ENCODE results near the gene DCTN4. TPM values are rescaled to one million over a fixed set of nuclear protein-coding genes. Genes with fewer than 3 reads are reported as not detected.

Gene DCTN4
- total RNA-seq (ENCODE audit: unreplicated experiment): 92.1 TPM
- long read RNA-seq, partial matches to known transcripts: 7 of 12 reads
- long read RNA-seq, other reads (novel, unspliced or antisense): 4 of 12 reads

DNA sequence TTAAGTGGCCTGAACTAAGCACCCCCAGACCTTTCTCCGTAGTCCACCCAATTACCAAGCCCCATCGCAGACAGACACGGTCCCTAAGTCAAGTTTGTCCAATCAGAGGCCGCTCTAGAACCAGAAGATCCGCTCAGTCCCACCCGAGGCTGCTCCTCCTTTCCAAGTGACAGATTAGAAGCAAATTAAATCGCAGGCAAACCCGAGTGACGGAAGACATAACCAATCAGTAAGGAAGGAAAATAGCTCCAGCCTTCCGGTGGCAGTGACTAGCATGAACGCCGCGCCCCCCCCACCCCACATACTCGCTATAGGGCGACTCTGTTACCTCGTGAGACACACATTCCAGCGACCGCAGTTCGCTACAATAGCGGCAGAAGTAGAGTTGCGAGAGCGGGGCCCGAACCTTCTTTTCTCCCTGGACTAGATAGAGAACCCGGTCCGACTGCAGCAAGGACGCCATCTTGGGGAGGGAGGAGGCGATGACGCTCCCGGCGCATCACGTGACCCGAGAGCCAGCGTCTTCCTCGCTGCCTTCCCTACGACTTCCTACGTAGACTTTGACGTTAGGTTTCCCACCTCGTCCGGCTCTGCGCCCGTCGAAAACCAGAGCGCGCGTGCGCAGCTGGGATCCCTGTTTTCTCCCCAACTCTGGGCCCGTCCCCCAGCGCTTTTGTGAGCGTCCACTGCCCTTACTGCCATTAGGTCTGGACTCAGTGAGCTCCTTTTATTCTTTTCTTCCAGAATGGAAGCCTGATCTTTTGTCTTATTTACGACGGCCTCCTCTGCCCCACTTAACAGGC lies at the start of gene DCTN4:
TSS of gene DCTN4 (minus strand) at position 487 of the 803 bp plus-strand sequence. CDS start at position 463, 24 bp downstream.
- Mint-ChIP-seq H3K9me3 (ENCODE audit: unreplicated experiment) (no peaks in the 10 kb centered on the region), H3K4me1 (ENCODE audit: low read depth, unreplicated experiment) (peaks cover 4% of the 10 kb centered on the region), H3K27me3 (ENCODE audit: unreplicated experiment) (no peaks in the 10 kb centered on the region)

DNA sequence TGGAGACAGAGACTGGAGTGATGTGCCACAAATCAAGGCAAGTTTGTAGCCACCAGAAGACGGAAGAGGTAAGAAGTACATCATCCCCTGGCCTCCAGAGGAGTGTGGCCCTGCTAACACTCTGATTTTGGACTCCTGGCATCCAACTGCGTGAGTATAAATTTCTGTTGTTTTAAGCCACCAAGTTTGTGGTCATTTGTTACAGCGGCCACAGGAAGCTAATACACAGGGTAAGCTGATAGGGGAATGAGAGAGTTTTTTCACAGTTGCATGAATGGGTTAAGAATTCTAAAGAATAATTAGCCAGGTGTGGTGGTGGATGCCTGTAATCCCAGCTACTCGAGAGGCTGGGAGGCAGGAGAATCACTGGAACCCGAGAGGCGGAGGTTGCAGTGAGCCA lies 45.6 kb upstream of the DCTN4 start:
- Mint-ChIP-seq H3K9me3 (ENCODE audit: unreplicated experiment) (no peaks in the 10 kb centered on the region), H3K36me3 (ENCODE audit: unreplicated experiment) (peaks cover 5% of the 10 kb centered on the region), H3K4me3 (ENCODE audit: unreplicated experiment) (no peak overlapping the region), H3K4me1 (ENCODE audit: low read depth, unreplicated experiment) (no peaks in the 10 kb centered on the region), H3K27me3 (ENCODE audit: unreplicated experiment) (peaks cover 2% of the 10 kb centered on the region), H3K27ac (ENCODE audit: unreplicated experiment) (no peak overlapping the region)
- TF ChIP-seq, protein P1, sequence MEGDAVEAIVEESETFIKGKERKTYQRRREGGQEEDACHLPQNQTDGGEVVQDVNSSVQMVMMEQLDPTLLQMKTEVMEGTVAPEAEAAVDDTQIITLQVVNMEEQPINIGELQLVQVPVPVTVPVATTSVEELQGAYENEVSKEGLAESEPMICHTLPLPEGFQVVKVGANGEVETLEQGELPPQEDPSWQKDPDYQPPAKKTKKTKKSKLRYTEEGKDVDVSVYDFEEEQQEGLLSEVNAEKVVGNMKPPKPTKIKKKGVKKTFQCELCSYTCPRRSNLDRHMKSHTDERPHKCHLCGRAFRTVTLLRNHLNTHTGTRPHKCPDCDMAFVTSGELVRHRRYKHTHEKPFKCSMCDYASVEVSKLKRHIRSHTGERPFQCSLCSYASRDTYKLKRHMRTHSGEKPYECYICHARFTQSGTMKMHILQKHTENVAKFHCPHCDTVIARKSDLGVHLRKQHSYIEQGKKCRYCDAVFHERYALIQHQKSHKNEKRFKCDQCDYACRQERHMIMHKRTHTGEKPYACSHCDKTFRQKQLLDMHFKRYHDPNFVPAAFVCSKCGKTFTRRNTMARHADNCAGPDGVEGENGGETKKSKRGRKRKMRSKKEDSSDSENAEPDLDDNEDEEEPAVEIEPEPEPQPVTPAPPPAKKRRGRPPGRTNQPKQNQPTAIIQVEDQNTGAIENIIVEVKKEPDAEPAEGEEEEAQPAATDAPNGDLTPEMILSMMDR (IDR thresholded peaks at IDR 0.05; ENCODE audit: partially characterized antibody, unreplicated experiment): no peak
- DNase-seq: no peak

More for the DNA sequence above, at the start of gene DCTN4:
- no peak within 1 kb of the TSS for H3K27ac Mint-ChIP-seq (ENCODE audit: unreplicated experiment)
- no peak within 1 kb of the TSS for H3K4me3 Mint-ChIP-seq (ENCODE audit: unreplicated experiment)
- no peaks in the 10 kb centered on the region for H3K36me3 Mint-ChIP-seq (ENCODE audit: unreplicated experiment)
- peak; percentile 95 for DNase-seq
- TF ChIP-seq, protein P1 (IDR thresholded peaks at IDR 0.05; ENCODE audit: partially characterized antibody, unreplicated experiment): no peak

GRCh38 chr5:150801117-150801927 lies 42.5 kb upstream of the DCTN4 start:
- no peak for DNase-seq
- H3K4me3 Mint-ChIP-seq (ENCODE audit: unreplicated experiment): peak overlapping the region; percentile 84

GRCh38 chr5:150797384-150797783 lies 38.6 kb upstream of the DCTN4 start:
- Mint-ChIP-seq H3K27ac (ENCODE audit: unreplicated experiment) (no peak overlapping the region), H3K4me1 (ENCODE audit: low read depth, unreplicated experiment) (no peaks in the 10 kb centered on the region), H3K36me3 (ENCODE audit: unreplicated experiment) (no peaks in the 10 kb centered on the region), H3K4me3 (ENCODE audit: unreplicated experiment) (no peak overlapping the region), H3K9me3 (ENCODE audit: unreplicated experiment) (no peaks in the 10 kb centered on the region), H3K27me3 (ENCODE audit: unreplicated experiment) (peaks cover 2% of the 10 kb centered on the region)
- DNase-seq: no peak
- TF ChIP-seq, protein P1 (IDR thresholded peaks at IDR 0.05; ENCODE audit: partially characterized antibody, unreplicated experiment): no peak

More at GRCh38 chr5:150801117-150801927, 42.5 kb upstream of the DCTN4 start:
- H3K27me3 Mint-ChIP-seq (ENCODE audit: unreplicated experiment): peaks cover 2% of the 10 kb centered on the region
- TF ChIP-seq, protein P1 (IDR thresholded peaks at IDR 0.05; ENCODE audit: partially characterized antibody, unreplicated experiment): peak; percentile 69
- peaks cover 5% of the 10 kb centered on the region for H3K36me3 Mint-ChIP-seq (ENCODE audit: unreplicated experiment)
- H3K9me3 Mint-ChIP-seq (ENCODE audit: unreplicated experiment): no peaks in the 10 kb centered on the region
- H3K4me1 Mint-ChIP-seq (ENCODE audit: low read depth, unreplicated experiment): no peaks in the 10 kb centered on the region
- H3K27ac Mint-ChIP-seq (ENCODE audit: unreplicated experiment): no peak overlapping the region

Measured in glutamatergic neuron (in vitro differentiated cells).